ENCODE measurements around the gene KRTAP2-4.

DNA sequence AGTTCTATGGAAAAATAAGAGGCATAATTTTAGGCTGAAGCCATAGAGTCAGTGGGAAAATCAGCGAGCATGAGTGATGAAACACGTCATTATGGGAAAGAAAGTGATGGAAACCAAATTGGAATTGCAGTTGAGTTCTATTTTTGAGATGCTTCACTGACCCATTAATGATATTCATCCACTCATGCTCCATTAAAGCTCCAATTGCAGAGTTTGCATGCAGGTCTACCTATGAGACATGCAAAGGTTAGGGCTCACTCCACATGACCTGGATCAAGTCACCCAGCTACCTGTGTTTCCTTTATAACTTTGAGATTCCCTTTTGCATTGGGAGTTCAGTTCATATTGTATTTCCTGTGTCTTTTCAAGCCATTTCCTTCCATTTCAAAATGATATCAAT, 8.0 kb upstream of the KRTAP2-4 start:
- no peak for TF ChIP-seq SP1 (IDR thresholded peaks at IDR 0.05)
- TF ChIP-seq, protein P1, sequence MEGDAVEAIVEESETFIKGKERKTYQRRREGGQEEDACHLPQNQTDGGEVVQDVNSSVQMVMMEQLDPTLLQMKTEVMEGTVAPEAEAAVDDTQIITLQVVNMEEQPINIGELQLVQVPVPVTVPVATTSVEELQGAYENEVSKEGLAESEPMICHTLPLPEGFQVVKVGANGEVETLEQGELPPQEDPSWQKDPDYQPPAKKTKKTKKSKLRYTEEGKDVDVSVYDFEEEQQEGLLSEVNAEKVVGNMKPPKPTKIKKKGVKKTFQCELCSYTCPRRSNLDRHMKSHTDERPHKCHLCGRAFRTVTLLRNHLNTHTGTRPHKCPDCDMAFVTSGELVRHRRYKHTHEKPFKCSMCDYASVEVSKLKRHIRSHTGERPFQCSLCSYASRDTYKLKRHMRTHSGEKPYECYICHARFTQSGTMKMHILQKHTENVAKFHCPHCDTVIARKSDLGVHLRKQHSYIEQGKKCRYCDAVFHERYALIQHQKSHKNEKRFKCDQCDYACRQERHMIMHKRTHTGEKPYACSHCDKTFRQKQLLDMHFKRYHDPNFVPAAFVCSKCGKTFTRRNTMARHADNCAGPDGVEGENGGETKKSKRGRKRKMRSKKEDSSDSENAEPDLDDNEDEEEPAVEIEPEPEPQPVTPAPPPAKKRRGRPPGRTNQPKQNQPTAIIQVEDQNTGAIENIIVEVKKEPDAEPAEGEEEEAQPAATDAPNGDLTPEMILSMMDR (IDR thresholded peaks at IDR 0.05; ENCODE audit: low read depth, low read length, missing input control): no peak
- TF ChIP-seq, protein P2, sequence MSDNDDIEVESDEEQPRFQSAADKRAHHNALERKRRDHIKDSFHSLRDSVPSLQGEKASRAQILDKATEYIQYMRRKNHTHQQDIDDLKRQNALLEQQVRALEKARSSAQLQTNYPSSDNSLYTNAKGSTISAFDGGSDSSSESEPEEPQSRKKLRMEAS (IDR thresholded peaks at IDR 0.05): no peak
